ENCODE results near the gene PZP. TPM values are rescaled to one million over a fixed set of nuclear protein-coding genes. Genes with fewer than 3 reads are reported as not detected.

The PZP gene
- total and polyA plus RNA-seq, 2 of the 13 experiments (the other 11 are each of a cell fraction or from before 2014, with no cell fraction given) = 0.07 to 0.89 TPM

DNA sequence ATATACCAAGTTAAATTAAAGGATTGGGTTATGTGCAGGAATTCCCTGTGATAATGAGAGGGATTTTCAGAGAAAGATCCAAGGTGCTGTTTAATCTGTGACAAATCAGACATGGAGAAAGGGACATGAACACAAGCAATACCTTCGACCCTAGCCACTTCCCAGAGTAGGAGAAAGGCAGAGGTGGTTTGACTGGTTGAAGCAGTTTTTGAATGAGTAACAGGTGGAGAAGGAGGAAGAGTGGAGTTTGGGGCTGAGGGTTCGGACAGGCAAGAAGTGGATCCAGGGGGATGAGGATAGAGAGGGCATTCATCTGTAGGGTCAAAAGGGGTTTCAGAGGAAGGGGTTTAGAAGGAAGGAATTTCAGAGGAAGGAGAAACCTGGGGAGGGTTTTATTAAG lies 65.1 kb downstream of the PZP start:
- WGBS (ENCODE audit: low lambda C conversion rate) = 53% methylated on average over 2 of the region's 2 CpGs
- H3K27ac ChIP-seq (ENCODE audit: extremely low read length, insufficient read depth, low read length) = no peak overlapping the region
- BruUV-seq (replicated peaks) = no TSS peak
- TF ChIP-seq GATAD2A (CRISPR knock-in tag; IDR thresholded peaks at IDR 0.05) (no peak), RBAK (CRISPR knock-in tag; IDR thresholded peaks at IDR 0.05) (no peak), SOX13 (IDR thresholded peaks at IDR 0.05) (no peak), SOX13 (CRISPR knock-in tag; conservative IDR thresholded peaks at IDR 0.05 in 1 of 2, IDR thresholded peaks at IDR 0.05 in 1 of 2) (no peak), GZF1 (CRISPR knock-in tag; IDR thresholded peaks at IDR 0.05) (no peak), ZNF468 (CRISPR knock-in tag; IDR thresholded peaks at IDR 0.05) (no peak), ZNF20 (CRISPR knock-in tag; IDR thresholded peaks at IDR 0.05) (no peak), CHD2 (IDR thresholded peaks at IDR 0.05; ENCODE audit: low read depth, low read length) (no peak), ZNF781 (CRISPR knock-in tag; IDR thresholded peaks at IDR 0.05; ENCODE audit: borderline replicate concordance, not compliant biosample characterization) (no peak), ZNF780A (CRISPR knock-in tag; IDR thresholded peaks at IDR 0.05) (no peak), CENPX (CRISPR knock-in tag; IDR thresholded peaks at IDR 0.05) (no peak), TOE1 (CRISPR knock-in tag; IDR thresholded peaks at IDR 0.05) (no peak), TARDBP (CRISPR knock-in tag; IDR thresholded peaks at IDR 0.05) (no peak), NCOR1 (IDR thresholded peaks at IDR 0.05; ENCODE audit: borderline replicate concordance, low read length) (no peak)
- TF ChIP-seq, protein P1, sequence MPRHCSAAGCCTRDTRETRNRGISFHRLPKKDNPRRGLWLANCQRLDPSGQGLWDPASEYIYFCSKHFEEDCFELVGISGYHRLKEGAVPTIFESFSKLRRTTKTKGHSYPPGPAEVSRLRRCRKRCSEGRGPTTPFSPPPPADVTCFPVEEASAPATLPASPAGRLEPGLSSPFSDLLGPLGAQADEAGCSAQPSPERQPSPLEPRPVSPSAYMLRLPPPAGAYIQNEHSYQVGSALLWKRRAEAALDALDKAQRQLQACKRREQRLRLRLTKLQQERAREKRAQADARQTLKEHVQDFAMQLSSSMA (CRISPR knock-in tag; IDR thresholded peaks at IDR 0.05) = no peak
- TF ChIP-seq, protein P2, sequence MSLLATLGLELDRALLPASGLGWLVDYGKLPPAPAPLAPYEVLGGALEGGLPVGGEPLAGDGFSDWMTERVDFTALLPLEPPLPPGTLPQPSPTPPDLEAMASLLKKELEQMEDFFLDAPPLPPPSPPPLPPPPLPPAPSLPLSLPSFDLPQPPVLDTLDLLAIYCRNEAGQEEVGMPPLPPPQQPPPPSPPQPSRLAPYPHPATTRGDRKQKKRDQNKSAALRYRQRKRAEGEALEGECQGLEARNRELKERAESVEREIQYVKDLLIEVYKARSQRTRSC (CRISPR knock-in tag; IDR thresholded peaks at IDR 0.05; ENCODE audit: low read depth) = no peak
- TF ChIP-seq, protein P3, sequence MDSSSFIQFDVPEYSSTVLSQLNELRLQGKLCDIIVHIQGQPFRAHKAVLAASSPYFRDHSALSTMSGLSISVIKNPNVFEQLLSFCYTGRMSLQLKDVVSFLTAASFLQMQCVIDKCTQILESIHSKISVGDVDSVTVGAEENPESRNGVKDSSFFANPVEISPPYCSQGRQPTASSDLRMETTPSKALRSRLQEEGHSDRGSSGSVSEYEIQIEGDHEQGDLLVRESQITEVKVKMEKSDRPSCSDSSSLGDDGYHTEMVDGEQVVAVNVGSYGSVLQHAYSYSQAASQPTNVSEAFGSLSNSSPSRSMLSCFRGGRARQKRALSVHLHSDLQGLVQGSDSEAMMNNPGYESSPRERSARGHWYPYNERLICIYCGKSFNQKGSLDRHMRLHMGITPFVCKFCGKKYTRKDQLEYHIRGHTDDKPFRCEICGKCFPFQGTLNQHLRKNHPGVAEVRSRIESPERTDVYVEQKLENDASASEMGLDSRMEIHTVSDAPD (CRISPR knock-in tag; IDR thresholded peaks at IDR 0.05) = no peak
- TF ChIP-seq, protein P4, sequence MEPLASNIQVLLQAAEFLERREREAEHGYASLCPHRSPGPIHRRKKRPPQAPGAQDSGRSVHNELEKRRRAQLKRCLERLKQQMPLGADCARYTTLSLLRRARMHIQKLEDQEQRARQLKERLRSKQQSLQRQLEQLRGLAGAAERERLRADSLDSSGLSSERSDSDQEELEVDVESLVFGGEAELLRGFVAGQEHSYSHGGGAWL (CRISPR knock-in tag; IDR thresholded peaks at IDR 0.05) = no peak
- TF ChIP-seq, protein P5, sequence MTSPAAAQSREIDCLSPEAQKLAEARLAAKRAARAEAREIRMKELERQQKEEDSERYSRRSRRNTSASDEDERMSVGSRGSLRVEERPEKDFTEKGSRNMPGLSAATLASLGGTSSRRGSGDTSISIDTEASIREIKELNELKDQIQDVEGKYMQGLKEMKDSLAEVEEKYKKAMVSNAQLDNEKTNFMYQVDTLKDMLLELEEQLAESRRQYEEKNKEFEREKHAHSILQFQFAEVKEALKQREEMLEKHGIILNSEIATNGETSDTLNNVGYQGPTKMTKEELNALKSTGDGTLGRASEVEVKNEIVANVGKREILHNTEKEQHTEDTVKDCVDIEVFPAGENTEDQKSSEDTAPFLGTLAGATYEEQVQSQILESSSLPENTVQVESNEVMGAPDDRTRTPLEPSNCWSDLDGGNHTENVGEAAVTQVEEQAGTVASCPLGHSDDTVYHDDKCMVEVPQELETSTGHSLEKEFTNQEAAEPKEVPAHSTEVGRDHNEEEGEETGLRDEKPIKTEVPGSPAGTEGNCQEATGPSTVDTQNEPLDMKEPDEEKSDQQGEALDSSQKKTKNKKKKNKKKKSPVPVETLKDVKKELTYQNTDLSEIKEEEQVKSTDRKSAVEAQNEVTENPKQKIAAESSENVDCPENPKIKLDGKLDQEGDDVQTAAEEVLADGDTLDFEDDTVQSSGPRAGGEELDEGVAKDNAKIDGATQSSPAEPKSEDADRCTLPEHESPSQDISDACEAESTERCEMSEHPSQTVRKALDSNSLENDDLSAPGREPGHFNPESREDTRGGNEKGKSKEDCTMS (CRISPR knock-in tag; conservative IDR thresholded peaks at IDR 0.05) = no peak

More for the DNA sequence above, 65.1 kb downstream of the PZP start:
- Histone ChIP-seq H3K9me3 (ENCODE audit: low read length) (peaks cover 65% of the 10 kb centered on the region), H3K79me2 (ENCODE audit: insufficient read depth, low read length) (no peaks in the 10 kb centered on the region), H3K4me2 (ENCODE audit: low read depth, low read length) (no peak overlapping the region), H3K9ac (ENCODE audit: insufficient read depth, low read depth, low read length) (no peak overlapping the region), H3K4me1 (ENCODE audit: insufficient read depth, low read length) (no peaks in the 10 kb centered on the region), H3K4me3 (replicated peaks in 1 of 3; ENCODE audit: insufficient read depth in 1 of 3, low read depth in 2 of 3, low read length in 3 of 3) (no peak overlapping the region), H4K20me1 (ENCODE audit: insufficient read depth, low read length) (no peaks in the 10 kb centered on the region), H3K36me3 (replicated peaks in 1 of 2; ENCODE audit: control insufficient read depth in 1 of 2, insufficient read depth in 2 of 2, low read length in 2 of 2) (no peaks in the 10 kb centered on the region), H3K27me3 (ENCODE audit: control insufficient read depth in 1 of 2, insufficient read depth in 2 of 2, low read length in 2 of 2) (no peaks in the 10 kb centered on the region), H2AFZ (ENCODE audit: low read length) (no peak overlapping the region)
- intact Hi-C loops (cut with micrococcal nuclease; ENCODE audit: unreplicated experiment) = no loop called here
- ChIA-PET CTCF (ENCODE audit: low intra/inter-chr PET ratio, low total read pairs) (no interaction called here), POLR2A (no interaction called here)
- in situ Hi-C loops (cut with HindIII; ENCODE audit: extremely low pct_ligation_motif_present, low pct_unique_long_range_greater_than_20kb) = no loop called here
- FAIRE-seq (no peak), DNase-seq (ENCODE audit: low spot score) (no peak), ATAC-seq (no peak)
